GM12801 (cell line): ENCODE measurements around the gene IFNG.

Experiments used
- CTCF ChIP-seq: IDR thresholded peaks from one replicate; pipeline ENCODE4 v1.5.1; 2011; ENCODE audit warnings: control low read depth; ENCODE audit not compliant: insufficient read length; ENCODE audit errors: extremely low read depth

Gene IFNG

GRCh38 chr12:68159681-68160304 is at the start of gene IFNG:
TSS of gene IFNG (minus strand) at chr12:68159740. CDS start at chr12:68159615, 125 bp downstream.
- no peak for TF ChIP-seq CTCF

GRCh38 chr12:68207276-68207675 is 47.7 kb upstream of the IFNG start:
- TF ChIP-seq CTCF = no peak

- TF ChIP-seq CTCF = no peak
Observed at GRCh38 chr12:68206446-68206845, 46.9 kb upstream of the IFNG start.

- TF ChIP-seq CTCF = no peak
Observed at GRCh38 chr12:68203460-68203875, 43.9 kb upstream of the IFNG start.

- no peak for TF ChIP-seq CTCF
Observed at GRCh38 chr12:68200854-68201253, 41.3 kb upstream of the IFNG start.

GRCh38 chr12:68199127-68199526 is 39.6 kb upstream of the IFNG start:
- TF ChIP-seq CTCF = no peak

GRCh38 chr12:68198507-68199086 is 39.1 kb upstream of the IFNG start:
- TF ChIP-seq CTCF = no peak
